Right atrium auricular region (tissue), 2 donors: ENCODE measurements around the gene RSPO1. TPM values are rescaled to one million over a fixed set of nuclear protein-coding genes. Genes with fewer than 3 reads are reported as not detected.

Experiments used
- DNase-seq: peaks from one replicate; pipeline ENCODE4 v3.0.0-alpha.2; 2019; ENCODE audit warnings: low spot score
- H3K27ac ChIP-seq, 2 donors: fragments of 200-600 bp; sonication (generic); 1 replicate in 1 of 2; 2 replicates in 1 of 2; pipeline ENCODE4 v1.5.1; 2016 to 2019
- H3K27me3 ChIP-seq, 2 donors: fragments of 200-600 bp; sonication (generic); one replicate each; pipeline versions ENCODE4 v1.5.1 to v1.6.0; 2017 to 2019
- H3K36me3 ChIP-seq: fragments of 200-600 bp; sonication (generic); one replicate; pipeline ENCODE4 v1.5.1; 2016
- H3K4me1 ChIP-seq, 2 donors: fragments of 200-600 bp; sonication (generic); one replicate each; pipeline versions ENCODE4 v1.5.1 to v1.6.0; 2017 to 2019
- H3K4me3 ChIP-seq, 2 donors: fragments of 200-600 bp; sonication (generic); 1 replicate in 1 of 2; 2 replicates in 1 of 2; pipeline ENCODE4 v1.5.1; 2017 to 2019; ENCODE audit warnings: mild to moderate bottlenecking in 1 of 2, moderate library complexity in 1 of 2
- H3K9me3 ChIP-seq, 2 donors: fragments of 200-600 bp; sonication (generic); one replicate each; pipeline ENCODE4 v1.5.1; 2019
- total RNA-seq, 2 donors: library from RNA; depleted of rRNA; stranded (reverse); fragments of >200 nt; gene quantifications; one replicate each; pipeline ENCODE4 v1.1.0, GENCODE V29; 2016
- TF ChIP-seq, protein P1 (sequence below), 2 donors: fragments of 200-600 bp; sonication (generic); IDR thresholded peaks; one replicate each; pipeline ENCODE4 v1.5.1; 2019; ENCODE audit warnings: antibody characterized with exemption in 2 of 2

Gene RSPO1
- total RNA-seq, 2 donors from 2014 or later: 6.3 to 9.1 TPM

DNA sequence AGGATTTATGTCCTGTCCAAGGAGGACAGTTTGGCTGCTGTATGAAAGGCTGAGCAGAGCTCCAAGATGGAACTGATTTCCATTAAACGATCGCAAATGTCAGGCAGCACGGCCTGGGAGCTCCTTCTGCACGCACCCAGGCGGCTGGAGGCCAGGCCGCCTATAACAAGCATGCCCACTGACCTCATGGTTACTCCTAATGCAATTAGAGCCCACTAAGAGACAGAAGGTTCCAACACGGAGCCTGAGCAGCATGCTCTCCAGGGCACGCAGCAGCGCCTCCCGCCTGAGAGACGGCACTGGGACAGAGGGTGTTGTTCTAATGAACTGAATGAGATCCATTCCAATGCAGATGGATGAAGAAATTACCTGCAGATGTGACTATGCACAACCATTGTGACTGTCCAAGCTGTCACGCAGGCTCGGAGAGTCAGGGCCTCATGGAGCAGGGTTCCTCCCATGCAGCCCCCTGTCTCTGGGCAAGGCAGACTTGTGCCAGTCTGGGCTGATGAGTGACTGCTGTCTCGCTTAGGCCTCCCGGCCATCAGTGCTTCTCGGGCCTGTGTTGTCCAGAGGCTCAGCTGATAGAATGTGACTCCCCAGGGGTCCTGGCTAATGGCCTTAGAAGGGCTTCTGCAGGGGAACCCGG is 32.5 kb upstream of the RSPO1 start:
- TF ChIP-seq, protein P1, sequence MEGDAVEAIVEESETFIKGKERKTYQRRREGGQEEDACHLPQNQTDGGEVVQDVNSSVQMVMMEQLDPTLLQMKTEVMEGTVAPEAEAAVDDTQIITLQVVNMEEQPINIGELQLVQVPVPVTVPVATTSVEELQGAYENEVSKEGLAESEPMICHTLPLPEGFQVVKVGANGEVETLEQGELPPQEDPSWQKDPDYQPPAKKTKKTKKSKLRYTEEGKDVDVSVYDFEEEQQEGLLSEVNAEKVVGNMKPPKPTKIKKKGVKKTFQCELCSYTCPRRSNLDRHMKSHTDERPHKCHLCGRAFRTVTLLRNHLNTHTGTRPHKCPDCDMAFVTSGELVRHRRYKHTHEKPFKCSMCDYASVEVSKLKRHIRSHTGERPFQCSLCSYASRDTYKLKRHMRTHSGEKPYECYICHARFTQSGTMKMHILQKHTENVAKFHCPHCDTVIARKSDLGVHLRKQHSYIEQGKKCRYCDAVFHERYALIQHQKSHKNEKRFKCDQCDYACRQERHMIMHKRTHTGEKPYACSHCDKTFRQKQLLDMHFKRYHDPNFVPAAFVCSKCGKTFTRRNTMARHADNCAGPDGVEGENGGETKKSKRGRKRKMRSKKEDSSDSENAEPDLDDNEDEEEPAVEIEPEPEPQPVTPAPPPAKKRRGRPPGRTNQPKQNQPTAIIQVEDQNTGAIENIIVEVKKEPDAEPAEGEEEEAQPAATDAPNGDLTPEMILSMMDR (IDR thresholded peaks at IDR 0.05): no peak
- no peak for DNase-seq
- Histone ChIP-seq H3K4me3 (no peak overlapping the region), H3K27ac (no peak overlapping the region), H3K9me3 (no peaks in the 10 kb centered on the region), H3K4me1 (no peaks in the 10 kb centered on the region), H3K36me3 (no peaks in the 10 kb centered on the region), H3K27me3 (no peaks in the 10 kb centered on the region)

GRCh38 chr1:37666241-37666867 is 31.7 kb upstream of the RSPO1 start:
- Histone ChIP-seq H3K27ac (no peak overlapping the region), H3K27me3 (no peaks in the 10 kb centered on the region), H3K36me3 (no peaks in the 10 kb centered on the region), H3K9me3 (no peaks in the 10 kb centered on the region), H3K4me3 (no peak overlapping the region), H3K4me1 (no peaks in the 10 kb centered on the region)
- no peak for DNase-seq
- TF ChIP-seq, protein P1 (IDR thresholded peaks at IDR 0.05): no peak

GRCh38 chr1:37663426-37664000 is 28.8 kb upstream of the RSPO1 start:
- H3K4me1 ChIP-seq: no peaks in the 10 kb centered on the region
- TF ChIP-seq, protein P1 (IDR thresholded peaks at IDR 0.05): no peak
- no peak for DNase-seq
- no peak overlapping the region for H3K27ac ChIP-seq
- H3K27me3 ChIP-seq: no peaks in the 10 kb centered on the region
- H3K36me3 ChIP-seq: no peaks in the 10 kb centered on the region
- H3K9me3 ChIP-seq: no peaks in the 10 kb centered on the region
- no peak overlapping the region for H3K4me3 ChIP-seq

DNA sequence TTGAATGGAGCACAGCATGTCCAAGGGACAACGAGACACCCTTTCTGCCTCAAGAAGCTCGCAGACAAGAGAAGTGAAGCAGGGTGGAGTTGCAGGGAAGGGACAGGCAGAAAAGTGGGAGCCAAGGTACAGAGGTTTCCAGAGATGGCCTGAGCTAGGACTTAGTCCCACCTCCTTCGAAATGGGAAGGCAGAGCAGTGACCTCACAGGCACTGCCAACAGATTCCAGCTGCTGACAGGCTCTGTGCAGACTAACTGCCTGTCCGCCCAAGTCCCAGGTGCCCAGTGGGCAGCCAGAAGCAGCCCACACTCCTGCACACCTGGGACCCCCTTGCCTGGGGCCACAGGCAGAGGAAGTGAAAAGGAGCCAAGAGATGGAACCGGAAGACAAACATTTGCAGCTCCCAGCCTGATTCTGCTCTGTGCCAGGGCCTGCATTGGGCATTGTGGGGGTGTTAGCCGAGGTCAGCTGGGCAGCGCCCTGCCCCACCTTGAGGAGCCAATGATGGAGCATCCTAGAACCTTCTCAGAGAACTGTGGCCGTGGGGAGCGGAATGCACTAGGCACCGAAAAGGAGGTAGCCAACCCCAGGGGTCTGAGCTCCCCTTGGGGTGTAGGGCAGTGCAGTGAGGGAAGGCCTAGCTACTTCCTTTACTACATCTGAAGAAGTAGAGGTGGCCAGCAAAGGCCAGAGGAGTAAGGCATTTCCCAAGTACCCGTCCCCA is 27.5 kb upstream of the RSPO1 start:
- H3K4me1 ChIP-seq: no peaks in the 10 kb centered on the region

GRCh38 chr1:37661401-37661800 is 26.7 kb upstream of the RSPO1 start:
- TF ChIP-seq, protein P1 (IDR thresholded peaks at IDR 0.05): no peak
- Histone ChIP-seq H3K27ac (no peak overlapping the region), H3K9me3 (no peaks in the 10 kb centered on the region), H3K27me3 (no peaks in the 10 kb centered on the region), H3K4me3 (no peak overlapping the region), H3K36me3 (no peaks in the 10 kb centered on the region), H3K4me1 (no peaks in the 10 kb centered on the region)
- DNase-seq: no peak

More for the DNA sequence above, 27.5 kb upstream of the RSPO1 start:
- Histone ChIP-seq H3K27me3 (no peaks in the 10 kb centered on the region), H3K27ac (no peak overlapping the region), H3K4me3 (no peak overlapping the region), H3K36me3 (no peaks in the 10 kb centered on the region), H3K9me3 (no peaks in the 10 kb centered on the region)
- TF ChIP-seq, protein P1 (IDR thresholded peaks at IDR 0.05): no peak
- no peak for DNase-seq
